ENCODE measurements around the gene UBE3C.

DNA sequence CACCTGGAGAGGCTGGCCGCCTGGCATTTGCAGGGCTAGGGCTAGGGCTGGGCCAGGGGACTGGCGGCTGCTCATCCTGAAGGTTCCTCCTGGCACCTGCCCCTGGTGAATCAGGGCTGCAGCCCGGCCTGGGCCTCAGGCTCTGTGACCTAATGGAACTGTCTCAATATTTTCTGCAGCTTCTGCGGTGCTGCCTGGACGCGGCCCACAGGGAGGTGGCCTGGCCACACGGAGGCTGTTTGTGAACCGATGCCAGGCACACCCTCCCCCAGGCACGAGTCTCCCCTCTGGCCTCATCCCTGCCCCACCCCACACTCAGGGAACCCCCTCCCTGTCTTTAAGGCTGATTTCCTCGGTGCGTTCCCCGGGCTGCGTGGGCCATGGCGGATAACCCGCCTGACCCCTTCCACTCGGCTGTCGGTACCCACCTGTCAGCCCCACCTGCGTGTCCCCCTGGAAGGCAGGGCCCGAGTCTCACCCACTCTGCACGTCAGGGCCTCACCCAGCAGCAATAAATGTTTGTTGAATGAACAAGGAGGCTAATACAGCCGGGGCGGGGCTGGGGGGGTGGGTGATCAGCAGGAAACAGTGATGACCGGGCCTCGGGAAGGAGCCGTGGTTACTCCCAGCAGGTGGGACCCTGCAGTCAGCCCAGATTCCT lies 143.5 kb downstream of the UBE3C start:
- no peak for TF ChIP-seq EP300 (IDR thresholded peaks at IDR 0.05; ENCODE audit: borderline replicate concordance)
- TF ChIP-seq ZBTB7A (IDR thresholded peaks at IDR 0.05; ENCODE audit: low read depth), result 0 out of 2 replicates have a peak, but pooled peaks have one; percentile 41
- TF ChIP-seq RAD21 (IDR thresholded peaks at IDR 0.05; ENCODE audit: low read depth), result no peak
- TF ChIP-seq REST (IDR thresholded peaks at IDR 0.05; ENCODE audit: low read depth), result no peak

All from Ishikawa (cell line).